ENCODE measurements around the gene TTBK1.

The TTBK1 gene

GRCh38 chr6:43242908-43243663, at the start of gene TTBK1:
Gene TTBK1 (plus strand): TSS chr6:43243481. CDS start chr6:43246661, 3,180 bp downstream.
- peaks cover 4% of the 10 kb centered on the region for H3K36me3 Mint-ChIP-seq
- H3K27me3 Mint-ChIP-seq: peaks cover 16% of the 10 kb centered on the region
- no peaks in the 10 kb centered on the region for H3K9me3 Mint-ChIP-seq (ENCODE audit: low read depth)
- no peak within 1 kb of the TSS for H3K27ac Mint-ChIP-seq
- no peak within 1 kb of the TSS for H3K4me3 Mint-ChIP-seq
- peaks cover 10% of the 10 kb centered on the region for H3K4me1 Mint-ChIP-seq (ENCODE audit: low read depth)

GRCh38 chr6:43193929-43194328, 49.4 kb upstream of the TTBK1 start:
- Mint-ChIP-seq H3K27me3 (no peaks in the 10 kb centered on the region), H3K4me1 (ENCODE audit: low read depth) (peaks cover 13% of the 10 kb centered on the region), H3K36me3 (peaks cover 20% of the 10 kb centered on the region), H3K27ac (no peak overlapping the region), H3K4me3 (no peak overlapping the region), H3K9me3 (ENCODE audit: low read depth) (no peaks in the 10 kb centered on the region)

GRCh38 chr6:43196337-43196736, 46.9 kb upstream of the TTBK1 start:
- Mint-ChIP-seq H3K27me3 (no peaks in the 10 kb centered on the region), H3K36me3 (peaks cover 21% of the 10 kb centered on the region), H3K4me3 (no peak overlapping the region), H3K27ac (no peak overlapping the region), H3K9me3 (ENCODE audit: low read depth) (no peaks in the 10 kb centered on the region), H3K4me1 (ENCODE audit: low read depth) (peaks cover 3% of the 10 kb centered on the region)

GRCh38 chr6:43199912-43200311, 43.4 kb upstream of the TTBK1 start:
- Mint-ChIP-seq H3K9me3 (ENCODE audit: low read depth) (no peaks in the 10 kb centered on the region), H3K36me3 (peaks cover 14% of the 10 kb centered on the region), H3K27me3 (no peaks in the 10 kb centered on the region), H3K27ac (peak overlapping the region; percentile 29), H3K4me3 (no peak overlapping the region), H3K4me1 (ENCODE audit: low read depth) (no peaks in the 10 kb centered on the region)

GRCh38 chr6:43200541-43200940, 42.7 kb upstream of the TTBK1 start:
- H3K9me3 Mint-ChIP-seq (ENCODE audit: low read depth): no peaks in the 10 kb centered on the region
- peak overlapping the region; percentile 58 for H3K27ac Mint-ChIP-seq
- H3K4me3 Mint-ChIP-seq: no peak overlapping the region
- H3K36me3 Mint-ChIP-seq: peaks cover 11% of the 10 kb centered on the region
- no peaks in the 10 kb centered on the region for H3K4me1 Mint-ChIP-seq (ENCODE audit: low read depth)
- no peaks in the 10 kb centered on the region for H3K27me3 Mint-ChIP-seq

- Mint-ChIP-seq H3K9me3 (ENCODE audit: low read depth) (no peaks in the 10 kb centered on the region), H3K4me1 (ENCODE audit: low read depth) (no peaks in the 10 kb centered on the region), H3K4me3 (no peak overlapping the region), H3K36me3 (peaks cover 5% of the 10 kb centered on the region), H3K27me3 (no peaks in the 10 kb centered on the region), H3K27ac (no peak overlapping the region)
Observed at GRCh38 chr6:43202451-43202850, 40.8 kb upstream of the TTBK1 start.

- Mint-ChIP-seq H3K4me1 (ENCODE audit: low read depth) (no peaks in the 10 kb centered on the region), H3K9me3 (ENCODE audit: low read depth) (no peaks in the 10 kb centered on the region), H3K4me3 (no peak overlapping the region), H3K27ac (no peak overlapping the region), H3K36me3 (peaks cover 5% of the 10 kb centered on the region), H3K27me3 (no peaks in the 10 kb centered on the region)
Observed at GRCh38 chr6:43203029-43203717, 40.1 kb upstream of the TTBK1 start.

GRCh38 chr6:43203718-43204095, 39.6 kb upstream of the TTBK1 start:
- Mint-ChIP-seq H3K9me3 (ENCODE audit: low read depth) (no peaks in the 10 kb centered on the region), H3K4me3 (no peak overlapping the region), H3K27ac (no peak overlapping the region), H3K36me3 (peaks cover 5% of the 10 kb centered on the region), H3K4me1 (ENCODE audit: low read depth) (no peaks in the 10 kb centered on the region), H3K27me3 (no peaks in the 10 kb centered on the region)

- Mint-ChIP-seq H3K9me3 (ENCODE audit: low read depth) (no peaks in the 10 kb centered on the region), H3K36me3 (peaks cover 5% of the 10 kb centered on the region), H3K27ac (no peak overlapping the region), H3K4me3 (no peak overlapping the region), H3K4me1 (ENCODE audit: low read depth) (no peaks in the 10 kb centered on the region), H3K27me3 (no peaks in the 10 kb centered on the region)
Observed at GRCh38 chr6:43204271-43205105, 38.8 kb upstream of the TTBK1 start.

- Mint-ChIP-seq H3K36me3 (peaks cover 2% of the 10 kb centered on the region), H3K27ac (peak overlapping the region; percentile 41), H3K27me3 (no peaks in the 10 kb centered on the region), H3K4me3 (no peak overlapping the region), H3K4me1 (ENCODE audit: low read depth) (no peaks in the 10 kb centered on the region), H3K9me3 (ENCODE audit: low read depth) (no peaks in the 10 kb centered on the region)
Observed at GRCh38 chr6:43205849-43206248, 37.4 kb upstream of the TTBK1 start.

- peaks cover 2% of the 10 kb centered on the region for H3K36me3 Mint-ChIP-seq
- no peak overlapping the region for H3K4me3 Mint-ChIP-seq
- H3K27me3 Mint-ChIP-seq: no peaks in the 10 kb centered on the region
- no peaks in the 10 kb centered on the region for H3K4me1 Mint-ChIP-seq (ENCODE audit: low read depth)
- H3K27ac Mint-ChIP-seq: no peak overlapping the region
- no peaks in the 10 kb centered on the region for H3K9me3 Mint-ChIP-seq (ENCODE audit: low read depth)
Observed at GRCh38 chr6:43207286-43207685, 36.0 kb upstream of the TTBK1 start.

GRCh38 chr6:43211955-43212354, 31.3 kb upstream of the TTBK1 start:
- Mint-ChIP-seq H3K27me3 (no peaks in the 10 kb centered on the region), H3K4me3 (no peak overlapping the region), H3K4me1 (ENCODE audit: low read depth) (no peaks in the 10 kb centered on the region), H3K36me3 (peaks cover 7% of the 10 kb centered on the region), H3K27ac (no peak overlapping the region), H3K9me3 (ENCODE audit: low read depth) (no peaks in the 10 kb centered on the region)

GRCh38 chr6:43213431-43213830, 29.9 kb upstream of the TTBK1 start:
- peaks cover 7% of the 10 kb centered on the region for H3K36me3 Mint-ChIP-seq
- no peak overlapping the region for H3K4me3 Mint-ChIP-seq
- no peak overlapping the region for H3K27ac Mint-ChIP-seq
- H3K9me3 Mint-ChIP-seq (ENCODE audit: low read depth): no peaks in the 10 kb centered on the region
- H3K27me3 Mint-ChIP-seq: no peaks in the 10 kb centered on the region
- no peaks in the 10 kb centered on the region for H3K4me1 Mint-ChIP-seq (ENCODE audit: low read depth)

- no peaks in the 10 kb centered on the region for H3K27me3 Mint-ChIP-seq
- no peaks in the 10 kb centered on the region for H3K9me3 Mint-ChIP-seq (ENCODE audit: low read depth)
- peaks cover 7% of the 10 kb centered on the region for H3K36me3 Mint-ChIP-seq
- H3K27ac Mint-ChIP-seq: no peak overlapping the region
- no peak overlapping the region for H3K4me3 Mint-ChIP-seq
- H3K4me1 Mint-ChIP-seq (ENCODE audit: low read depth): peaks cover 1% of the 10 kb centered on the region
Observed at GRCh38 chr6:43215066-43215465, 28.2 kb upstream of the TTBK1 start.

GRCh38 chr6:43216200-43216599, 27.1 kb upstream of the TTBK1 start:
- H3K27me3 Mint-ChIP-seq: no peaks in the 10 kb centered on the region
- no peak overlapping the region for H3K4me3 Mint-ChIP-seq
- peak overlapping the region; percentile 46 for H3K27ac Mint-ChIP-seq
- H3K4me1 Mint-ChIP-seq (ENCODE audit: low read depth): peaks cover 4% of the 10 kb centered on the region
- no peaks in the 10 kb centered on the region for H3K9me3 Mint-ChIP-seq (ENCODE audit: low read depth)
- H3K36me3 Mint-ChIP-seq: peaks cover 7% of the 10 kb centered on the region
